Breast epithelium (tissue), 4 donors: Measurements from ENCODE around the gene CSF2. TPM values are rescaled to one million over a fixed set of nuclear protein-coding genes. Genes with fewer than 3 reads are reported as not detected.

Experiments used
- DNase-seq, 2 donors: peaks; one replicate each; pipeline ENCODE4 v3.0.0-alpha.2; 2019; ENCODE audit warnings: low spot score in 2 of 2
- H3K27ac ChIP-seq, 2 donors: fragments of 200-600 bp; sonication (generic) in 1 of 2; one replicate each; pipeline ENCODE4 v1.5.1; 2016 to 2019; ENCODE audit warnings: mild to moderate bottlenecking in 1 of 2
- H3K27me3 ChIP-seq, 2 donors: fragments of 200-600 bp; sonication (generic) in 1 of 2; one replicate each; pipeline versions ENCODE4 v1.5.1 to v1.6.0; 2017 to 2019; ENCODE audit warnings: control low read depth in 1 of 2, mild to moderate bottlenecking in 1 of 2
- H3K36me3 ChIP-seq: fragments of 200-600 bp; one replicate; pipeline ENCODE4 v1.5.1; 2019
- H3K4me1 ChIP-seq, 2 donors: fragments of 200-600 bp; sonication (generic); one replicate each; pipeline ENCODE4 v1.5.1; 2016 to 2019; ENCODE audit warnings: control low read depth in 1 of 2
- H3K4me3 ChIP-seq, 3 donors: fragments of 200-600 bp; sonication (generic); 1 replicate in 2 of 3; 2 replicates in 1 of 3; pipeline ENCODE4 v1.5.1; 2016 to 2019; ENCODE audit warnings: mild to moderate bottlenecking in 3 of 3, moderate library complexity in 2 of 3
- H3K9me3 ChIP-seq, 2 donors: fragments of 200-600 bp; sonication (generic) in 1 of 2; one replicate each; pipeline ENCODE4 v1.5.1; 2016 to 2019; ENCODE audit warnings: control low read depth in 1 of 2
- POLR2A ChIP-seq: fragments of 450-650 bp; IDR thresholded peaks from one replicate; pipeline ENCODE4 v1.6.1; 2016; ENCODE audit warnings: antibody characterized with exemption, mild to moderate bottlenecking, moderate library complexity
- POLR2AphosphoS5 ChIP-seq, 3 donors: sonication (generic); formaldehyde crosslinking; IDR thresholded peaks; one replicate each; pipeline ENCODE4 v1.6.1; 2017; ENCODE audit warnings: antibody characterized with exemption in 3 of 3
- intact Hi-C: fragments of 100-400 bp; cut with DNase I; formaldehyde crosslinking; loops from one replicate; pipeline ENCODE4 v1.15.1; 2023; ENCODE audit warnings: low total_unique reads
- total RNA-seq, 3 donors: library from RNA; depleted of rRNA; stranded (reverse); fragments of >200 nt; gene quantifications; one replicate each; pipeline ENCODE4 v1.1.0, GENCODE V29; 2016
- TF ChIP-seq, protein P1 (sequence below), 3 donors: fragments of 450-650 bp; IDR thresholded peaks; one replicate each; pipeline ENCODE4 v1.5.1; 2016 to 2017; ENCODE audit warnings: antibody characterized with exemption in 3 of 3, mild to moderate bottlenecking in 3 of 3, moderate library complexity in 3 of 3

The CSF2 gene
- total RNA-seq, 3 donors from 2014 or later = not detected

DNA sequence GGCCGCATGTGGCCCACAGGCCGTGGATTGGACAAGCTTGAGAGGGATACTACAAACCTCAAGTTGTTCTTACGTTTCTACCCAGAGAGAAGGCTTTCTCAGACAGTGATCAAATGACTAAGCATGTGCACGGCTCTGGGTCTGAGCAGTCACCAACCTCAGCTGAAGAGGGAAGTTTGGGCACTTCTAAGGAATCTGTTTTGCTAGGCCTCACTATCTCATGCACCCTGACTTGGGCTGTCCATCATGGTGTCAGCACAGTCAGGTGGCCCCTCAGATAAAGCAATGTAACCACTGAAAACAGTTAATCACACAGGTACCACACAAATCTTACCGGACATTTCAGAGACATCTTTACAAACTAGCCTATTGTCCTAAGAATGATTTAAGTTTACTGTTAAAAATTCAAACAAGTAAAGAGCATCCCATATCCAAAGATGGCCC lies 24.6 kb downstream of the CSF2 start:
- no peak for DNase-seq
- intact Hi-C loops = no loop called here

DNA sequence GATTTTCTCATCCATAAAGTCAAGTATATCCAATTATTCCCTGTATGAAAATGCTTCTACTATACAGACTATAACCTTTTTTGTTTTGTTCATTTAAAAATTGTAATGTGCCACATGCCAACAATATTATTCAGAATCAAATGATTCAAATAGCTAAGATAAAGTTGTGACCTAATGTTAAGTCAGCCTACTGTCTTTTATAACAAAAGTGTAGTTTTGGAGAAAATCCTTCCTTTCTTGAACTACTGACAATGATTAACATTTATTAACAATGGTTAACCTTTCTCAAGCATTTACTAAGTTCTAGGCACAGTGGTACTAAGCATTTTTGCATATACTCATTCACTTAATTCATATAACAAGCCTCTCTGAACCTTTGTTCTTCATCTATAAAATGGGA lies 25.0 kb downstream of the CSF2 start:
- H3K9me3 ChIP-seq = no peaks in the 10 kb centered on the region
- no peak overlapping the region for H3K27ac ChIP-seq
- no peak overlapping the region for H3K4me3 ChIP-seq
- peaks cover 4 to 11% of the 10 kb centered on the region in 2 donors for H3K4me1 ChIP-seq
- no peaks in the 10 kb centered on the region for H3K27me3 ChIP-seq
- DNase-seq = no peak
- intact Hi-C loops = no loop called here
- TF ChIP-seq, protein P1, sequence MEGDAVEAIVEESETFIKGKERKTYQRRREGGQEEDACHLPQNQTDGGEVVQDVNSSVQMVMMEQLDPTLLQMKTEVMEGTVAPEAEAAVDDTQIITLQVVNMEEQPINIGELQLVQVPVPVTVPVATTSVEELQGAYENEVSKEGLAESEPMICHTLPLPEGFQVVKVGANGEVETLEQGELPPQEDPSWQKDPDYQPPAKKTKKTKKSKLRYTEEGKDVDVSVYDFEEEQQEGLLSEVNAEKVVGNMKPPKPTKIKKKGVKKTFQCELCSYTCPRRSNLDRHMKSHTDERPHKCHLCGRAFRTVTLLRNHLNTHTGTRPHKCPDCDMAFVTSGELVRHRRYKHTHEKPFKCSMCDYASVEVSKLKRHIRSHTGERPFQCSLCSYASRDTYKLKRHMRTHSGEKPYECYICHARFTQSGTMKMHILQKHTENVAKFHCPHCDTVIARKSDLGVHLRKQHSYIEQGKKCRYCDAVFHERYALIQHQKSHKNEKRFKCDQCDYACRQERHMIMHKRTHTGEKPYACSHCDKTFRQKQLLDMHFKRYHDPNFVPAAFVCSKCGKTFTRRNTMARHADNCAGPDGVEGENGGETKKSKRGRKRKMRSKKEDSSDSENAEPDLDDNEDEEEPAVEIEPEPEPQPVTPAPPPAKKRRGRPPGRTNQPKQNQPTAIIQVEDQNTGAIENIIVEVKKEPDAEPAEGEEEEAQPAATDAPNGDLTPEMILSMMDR (IDR thresholded peaks at IDR 0.05) = no peak
- TF ChIP-seq POLR2A = no peak
- H3K36me3 ChIP-seq = no peaks in the 10 kb centered on the region

More for the DNA sequence above, 24.6 kb downstream of the CSF2 start:
- no peak overlapping the region for H3K27ac ChIP-seq
- H3K27me3 ChIP-seq = no peaks in the 10 kb centered on the region
- TF ChIP-seq, protein P1 (IDR thresholded peaks at IDR 0.05) = no peak
- TF ChIP-seq POLR2AphosphoS5 (IDR thresholded peaks at IDR 0.05) (no peak), POLR2A (no peak)
- H3K36me3 ChIP-seq = no peaks in the 10 kb centered on the region
- no peaks in the 10 kb centered on the region for H3K9me3 ChIP-seq
- H3K4me1 ChIP-seq = peaks cover 1 to 6% of the 10 kb centered on the region in 2 donors
- no peak overlapping the region for H3K4me3 ChIP-seq

DNA sequence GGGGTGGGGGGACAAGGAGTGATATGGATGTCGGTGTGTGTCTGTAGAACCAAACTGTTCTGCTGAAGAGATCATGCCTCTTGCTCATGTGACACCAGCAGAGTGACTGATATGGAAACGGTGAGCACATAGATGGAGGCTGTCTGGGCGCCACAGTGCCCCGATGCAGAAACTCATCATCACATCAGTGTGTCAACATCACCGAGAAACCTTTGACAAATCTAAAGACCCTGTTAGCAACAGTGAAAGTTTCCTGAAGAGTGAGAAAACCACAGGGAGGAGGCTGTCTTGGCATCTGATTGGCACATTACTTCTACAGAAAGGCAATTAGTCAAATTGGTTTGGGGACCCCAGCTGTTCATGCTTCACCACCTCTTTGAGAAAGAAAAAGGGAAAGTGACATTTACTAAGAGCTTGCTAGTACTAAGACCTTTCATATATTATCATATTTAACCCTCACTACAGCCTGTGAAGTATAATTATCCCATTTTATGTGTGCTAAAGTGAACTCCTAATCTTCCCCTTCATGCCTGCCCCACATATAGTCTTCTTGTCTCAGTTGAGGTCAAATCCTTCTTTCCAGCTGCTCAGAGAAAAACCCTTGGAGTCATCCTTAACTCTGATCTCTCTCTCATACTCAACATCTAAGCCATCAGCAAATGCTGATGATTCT lies 25.6 kb downstream of the CSF2 start:
- intact Hi-C loops = no loop called here
- Histone ChIP-seq H3K27me3 (no peaks in the 10 kb centered on the region), H3K27ac (no peak overlapping the region), H3K4me3 (no peak overlapping the region), H3K4me1 (peaks cover 4 to 16% of the 10 kb centered on the region in 2 donors), H3K9me3 (no peaks in the 10 kb centered on the region), H3K36me3 (no peaks in the 10 kb centered on the region)
- no peak for DNase-seq
- TF ChIP-seq, protein P1 (IDR thresholded peaks at IDR 0.05) = no peak
- no peak for TF ChIP-seq POLR2AphosphoS5 (IDR thresholded peaks at IDR 0.05)
- no peak for TF ChIP-seq POLR2A

DNA sequence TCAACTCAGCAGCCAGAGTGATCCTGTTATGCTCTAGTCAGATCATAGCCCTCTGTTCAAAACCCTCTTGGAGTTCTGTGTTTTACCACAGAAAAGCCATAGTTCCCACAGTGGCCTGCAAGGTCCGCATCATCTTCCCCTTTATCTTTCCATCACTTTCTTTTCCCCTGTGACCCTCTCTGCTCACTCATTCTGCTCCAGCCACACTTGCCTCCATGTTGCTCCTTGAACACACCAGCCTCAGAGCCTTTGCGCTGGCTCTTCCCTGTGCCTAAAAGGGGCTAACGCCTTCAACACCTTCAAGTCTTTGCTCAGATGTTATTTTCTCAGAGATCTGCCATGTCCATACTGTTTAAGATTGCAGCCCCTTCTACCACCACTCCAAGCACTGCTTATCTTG lies 26.3 kb downstream of the CSF2 start:
- H3K4me1 ChIP-seq = peaks cover 4 to 16% of the 10 kb centered on the region in 2 donors
- no peaks in the 10 kb centered on the region for H3K27me3 ChIP-seq
- intact Hi-C loops = no loop called here
- H3K27ac ChIP-seq = no peak overlapping the region
- no peaks in the 10 kb centered on the region for H3K9me3 ChIP-seq
- H3K4me3 ChIP-seq = no peak overlapping the region
- DNase-seq = no peak
- TF ChIP-seq POLR2A (no peak), POLR2AphosphoS5 (IDR thresholded peaks at IDR 0.05) (no peak)
- TF ChIP-seq, protein P1 (IDR thresholded peaks at IDR 0.05) = no peak
- H3K36me3 ChIP-seq = no peaks in the 10 kb centered on the region

DNA sequence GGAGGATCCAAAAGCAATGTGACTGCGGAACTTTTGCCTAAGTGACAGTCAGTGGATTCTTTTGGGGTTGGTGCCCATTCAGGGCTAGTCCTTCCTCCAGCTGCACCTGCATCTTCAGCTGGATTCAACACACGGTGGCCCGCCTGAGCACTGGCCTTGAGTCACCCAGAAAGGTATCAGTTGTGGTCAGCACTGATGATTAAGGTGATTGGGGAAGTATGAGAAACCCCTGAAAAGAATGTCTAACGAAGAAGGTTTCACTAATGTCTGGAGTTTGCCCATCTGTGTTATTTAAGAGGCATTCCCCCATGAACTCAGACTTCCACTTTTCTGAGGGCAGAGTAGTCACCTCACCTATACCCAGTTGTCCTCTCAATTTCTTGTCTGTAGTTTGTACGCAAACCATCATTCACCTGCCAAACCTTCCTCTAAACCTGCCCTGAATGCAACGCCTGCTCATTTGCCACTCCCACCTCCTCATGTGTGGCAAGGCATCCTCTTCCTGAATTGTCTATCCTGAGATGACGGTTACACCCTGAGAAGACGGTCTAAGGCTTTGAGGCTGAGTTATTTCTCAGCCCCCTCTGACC lies 27.2 kb downstream of the CSF2 start:
- H3K27me3 ChIP-seq = no peaks in the 10 kb centered on the region
- intact Hi-C loops = no loop called here
- H3K36me3 ChIP-seq = no peaks in the 10 kb centered on the region
- H3K4me1 ChIP-seq = peaks cover 4 to 16% of the 10 kb centered on the region in 2 donors
- DNase-seq = no peak
- no peak overlapping the region for H3K27ac ChIP-seq
- TF ChIP-seq, protein P1 (IDR thresholded peaks at IDR 0.05) = no peak
- TF ChIP-seq POLR2AphosphoS5 (IDR thresholded peaks at IDR 0.05) (no peak), POLR2A (no peak)
- H3K9me3 ChIP-seq = no peaks in the 10 kb centered on the region
- H3K4me3 ChIP-seq = no peak overlapping the region
